Measurements from ENCODE around the gene SEC24A. TPM values are rescaled to one million over a fixed set of nuclear protein-coding genes. Genes with fewer than 3 reads are reported as not detected.
"Not testable (repeated sequence)": the region's sequence is repeated elsewhere in the genome, so short reads cannot be mapped to it uniquely, and the experiment has no call there.

SEC24A gene
- total and polyA plus RNA-seq, 4 donors, result 14.9 to 38.2 (median 19.6) TPM

DNA sequence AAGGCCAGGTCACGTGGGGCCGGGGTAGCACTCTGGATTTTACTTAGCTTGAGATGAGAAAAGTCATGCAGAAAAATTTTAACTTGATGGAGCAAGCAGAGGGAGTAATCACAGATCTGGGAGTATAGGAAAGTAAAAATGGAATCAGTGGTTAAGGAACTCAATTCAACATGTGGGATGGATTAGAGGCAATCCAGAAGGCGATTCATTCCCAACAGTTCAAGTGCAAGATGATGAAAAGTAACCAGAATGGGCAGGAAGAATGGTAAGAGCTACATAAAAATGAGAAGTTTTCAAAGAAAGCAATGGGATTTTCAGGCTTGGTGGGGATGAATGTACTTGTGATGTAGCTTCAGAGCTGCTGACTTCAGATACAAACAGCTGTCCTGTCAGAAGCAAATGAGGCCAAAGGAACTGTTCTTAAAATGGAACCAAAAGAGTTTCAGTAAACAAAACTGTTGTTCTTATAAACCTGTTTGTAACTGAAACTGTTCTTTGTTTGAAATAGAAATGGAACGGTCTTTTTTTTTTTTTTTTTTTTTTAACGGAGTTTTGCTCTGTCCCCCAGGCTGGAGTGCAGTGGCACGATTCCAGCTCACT is 5.6 kb upstream of the SEC24A start:
- H3K36me3 ChIP-seq (ENCODE audit: control insufficient read depth, insufficient read depth, low read length), result no peaks in the 10 kb centered on the region
- 90% methylated on average over 3 of the region's 6 CpGs for WGBS (ENCODE audit: insufficient coverage)
- DNase-seq (ENCODE audit: low read depth in 4 of 6, low spot score in 6 of 6), result no peak
- H3K4me3 ChIP-seq (ENCODE audit: low read depth, low read length), result no peak overlapping the region
- H3K27ac ChIP-seq (ENCODE audit: low read depth, low read length), result no peak overlapping the region
- no peaks in the 10 kb centered on the region for H3K27me3 ChIP-seq (ENCODE audit: control insufficient read depth, insufficient read depth, low read length)
- H3K4me1 ChIP-seq (ENCODE audit: control insufficient read depth, insufficient read depth, low read length), result peaks cover 2% of the 10 kb centered on the region
- H3K9me3 ChIP-seq (ENCODE audit: control insufficient read depth, insufficient read depth, low read length), result no peaks in the 10 kb centered on the region

DNA sequence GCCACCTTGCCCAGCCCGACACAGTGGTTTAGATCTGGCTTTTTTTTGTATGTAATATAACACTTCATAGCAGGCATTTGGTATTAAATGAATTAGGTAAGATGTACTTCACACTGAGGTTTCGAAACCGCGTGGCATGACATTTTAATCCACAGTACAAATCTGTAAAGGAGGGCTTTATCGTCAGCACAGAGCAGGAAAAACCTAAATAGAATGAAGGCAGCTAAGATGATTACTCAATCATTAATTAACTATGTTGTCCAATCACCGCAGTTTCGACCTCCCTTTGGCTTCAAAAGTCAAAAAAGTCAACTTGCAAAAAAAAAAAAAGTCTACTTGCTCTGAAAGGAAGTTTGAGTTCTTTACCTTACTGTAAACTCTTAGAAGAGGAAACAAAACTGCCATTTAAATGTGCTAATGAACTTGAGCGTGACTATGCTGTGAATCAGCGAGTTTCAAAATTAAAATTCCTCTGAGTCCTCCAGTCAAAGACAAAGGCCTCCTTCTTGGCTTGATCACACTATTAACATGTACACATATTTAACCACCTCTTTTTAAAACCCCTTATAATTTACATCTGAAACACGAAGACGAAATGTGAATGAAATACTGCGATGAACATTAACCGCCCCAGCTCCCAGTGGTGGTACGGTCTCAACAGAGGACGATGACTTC is 698 bp upstream of the SEC24A start:
- DNase-seq (ENCODE audit: low read depth in 4 of 6, low spot score in 6 of 6), result peak in 1 of 6 donors; percentile 10
- no peaks in the 10 kb centered on the region for H3K9me3 ChIP-seq (ENCODE audit: control insufficient read depth, insufficient read depth, low read length)
- H3K27me3 ChIP-seq (ENCODE audit: control insufficient read depth, insufficient read depth, low read length), result no peaks in the 10 kb centered on the region
- H3K27ac ChIP-seq (ENCODE audit: low read depth, low read length), result peak overlapping the region; percentile 96
- H3K36me3 ChIP-seq (ENCODE audit: control insufficient read depth, insufficient read depth, low read length), result peaks cover 3% of the 10 kb centered on the region
- H3K4me3 ChIP-seq (ENCODE audit: low read depth, low read length), result peak overlapping the region; percentile 88
- 2% methylated on average over 4 of the region's 15 CpGs for WGBS (ENCODE audit: insufficient coverage)
- peaks cover 2% of the 10 kb centered on the region for H3K4me1 ChIP-seq (ENCODE audit: control insufficient read depth, insufficient read depth, low read length)

DNA sequence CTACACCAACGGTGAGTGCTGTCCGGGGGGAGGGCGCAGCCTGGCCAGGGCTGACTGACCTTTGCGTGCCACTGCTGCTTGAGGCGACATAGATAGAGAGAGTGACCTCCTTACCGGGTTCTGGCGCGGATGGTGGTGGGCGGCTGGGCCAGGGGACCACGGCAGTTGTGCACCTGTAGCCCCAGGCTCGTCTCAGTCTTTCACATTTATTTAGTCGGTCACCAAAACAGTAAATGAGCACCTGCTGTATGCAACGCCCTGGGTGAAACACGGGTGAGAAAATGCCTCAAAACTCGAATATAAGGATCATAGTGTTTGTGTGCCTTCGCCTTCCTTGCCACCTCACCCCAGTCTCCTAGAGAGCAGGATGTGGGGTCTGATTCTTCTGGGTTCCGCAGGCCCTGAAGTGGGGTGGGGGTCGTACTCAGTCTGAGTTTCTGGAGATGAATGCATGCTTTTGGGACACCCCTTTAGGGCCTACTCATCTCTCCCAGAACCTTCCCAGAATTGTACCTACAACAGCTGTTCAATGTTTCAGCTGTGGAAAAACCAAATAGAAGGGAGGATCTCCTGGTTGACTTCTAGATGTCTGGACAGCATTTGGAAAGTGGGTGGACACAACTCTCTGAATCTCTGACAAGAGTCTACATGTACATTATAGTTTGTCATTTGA is 714 bp downstream of the SEC24A start:
- under 1% methylated on average over 11 of the region's 18 CpGs for WGBS (ENCODE audit: insufficient coverage)
- H3K9me3 ChIP-seq (ENCODE audit: control insufficient read depth, insufficient read depth, low read length), result no peaks in the 10 kb centered on the region
- peak overlapping the region; percentile 96 for H3K27ac ChIP-seq (ENCODE audit: low read depth, low read length)
- peaks cover 3% of the 10 kb centered on the region for H3K36me3 ChIP-seq (ENCODE audit: control insufficient read depth, insufficient read depth, low read length)
- H3K4me3 ChIP-seq (ENCODE audit: low read depth, low read length), result peak overlapping the region; percentile 88
- no peaks in the 10 kb centered on the region for H3K27me3 ChIP-seq (ENCODE audit: control insufficient read depth, insufficient read depth, low read length)
- H3K4me1 ChIP-seq (ENCODE audit: control insufficient read depth, insufficient read depth, low read length), result peaks cover 2% of the 10 kb centered on the region
- DNase-seq (ENCODE audit: low read depth in 4 of 6, low spot score in 6 of 6), result peak in 1 of 6 donors; percentile 2

DNA sequence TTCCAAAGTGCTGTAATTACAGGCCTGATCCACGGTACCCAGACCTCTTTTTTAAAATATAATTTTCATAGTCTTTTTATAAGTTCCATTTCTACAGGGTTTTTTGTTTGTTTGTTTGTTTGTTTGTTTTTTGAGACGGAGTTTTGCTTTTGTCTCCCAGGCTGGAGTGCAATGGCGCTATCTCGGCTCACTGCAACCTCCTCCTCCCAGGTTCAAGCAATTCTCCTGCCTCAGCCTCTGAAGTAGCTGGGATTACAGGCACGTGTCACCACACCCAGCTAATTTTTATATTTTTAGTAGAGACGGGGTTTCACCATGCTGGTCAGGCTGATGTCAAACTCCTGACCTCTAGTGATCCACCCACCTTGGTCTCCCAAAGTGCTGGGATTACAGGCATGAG is 2.1 kb downstream of the SEC24A start:
- not testable (repeated sequence) for H3K36me3 ChIP-seq (ENCODE audit: control insufficient read depth, insufficient read depth, low read length); DNase-seq (ENCODE audit: low read depth in 4 of 6, low spot score in 6 of 6); H3K4me1 ChIP-seq (ENCODE audit: control insufficient read depth, insufficient read depth, low read length); H3K27ac ChIP-seq (ENCODE audit: low read depth, low read length); H3K9me3 ChIP-seq (ENCODE audit: control insufficient read depth, insufficient read depth, low read length); H3K27me3 ChIP-seq (ENCODE audit: control insufficient read depth, insufficient read depth, low read length); H3K4me3 ChIP-seq (ENCODE audit: low read depth, low read length)
- WGBS (ENCODE audit: insufficient coverage), result 100% methylated on average over 1 of the region's 6 CpGs

DNA sequence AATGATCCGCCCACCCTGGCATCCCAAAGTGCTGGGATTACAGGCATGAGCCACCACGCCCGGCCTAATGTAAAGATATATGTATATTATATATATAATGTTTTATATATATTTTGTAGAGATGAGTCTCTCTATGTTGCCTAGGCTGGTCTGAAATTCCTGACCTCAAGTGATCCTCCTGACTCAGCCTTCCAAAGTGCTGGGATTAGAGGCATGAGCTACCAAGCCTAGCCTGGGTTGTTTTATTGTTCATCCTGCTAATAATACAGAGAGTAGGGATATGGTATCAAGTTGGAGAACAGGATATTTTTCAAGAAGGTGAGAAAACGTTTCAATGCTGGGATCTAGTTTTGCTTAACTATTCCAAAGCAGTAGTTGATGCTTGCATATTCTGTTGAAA is 2.9 kb downstream of the SEC24A start:
- no peaks in the 10 kb centered on the region for H3K9me3 ChIP-seq (ENCODE audit: control insufficient read depth, insufficient read depth, low read length)
- H3K4me3 ChIP-seq (ENCODE audit: low read depth, low read length), result no peak overlapping the region
- no peak overlapping the region for H3K27ac ChIP-seq (ENCODE audit: low read depth, low read length)
- no peaks in the 10 kb centered on the region for H3K27me3 ChIP-seq (ENCODE audit: control insufficient read depth, insufficient read depth, low read length)
- DNase-seq (ENCODE audit: low read depth in 4 of 6, low spot score in 6 of 6), result no peak
- no CpG with 5 or more reads among the region's 4 CpGs for WGBS (ENCODE audit: insufficient coverage)
- H3K4me1 ChIP-seq (ENCODE audit: control insufficient read depth, insufficient read depth, low read length), result peaks cover 2% of the 10 kb centered on the region
- peaks cover 3% of the 10 kb centered on the region for H3K36me3 ChIP-seq (ENCODE audit: control insufficient read depth, insufficient read depth, low read length)

DNA sequence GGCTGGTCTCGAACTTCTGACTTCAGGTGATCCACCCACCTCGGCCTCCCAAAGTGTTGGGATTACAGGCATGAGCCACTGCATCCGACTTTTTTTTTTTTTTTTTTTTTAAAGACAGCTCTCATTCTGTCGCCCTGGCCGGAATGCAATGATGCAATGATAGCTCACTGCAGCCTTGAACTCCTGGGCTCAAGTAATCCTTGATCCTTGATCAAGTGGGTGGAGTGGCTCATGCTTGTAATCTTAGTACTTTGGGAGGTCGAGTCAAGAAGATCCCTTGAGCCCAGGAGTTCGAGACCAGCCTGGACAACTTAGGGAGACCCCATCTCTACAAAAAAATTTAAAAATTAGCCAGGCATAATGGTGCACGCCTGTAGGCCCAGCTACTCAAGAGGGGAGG is 8.1 kb downstream of the SEC24A start:
- Histone ChIP-seq H3K4me3 (ENCODE audit: low read depth, low read length) (no peak overlapping the region), H3K27me3 (ENCODE audit: control insufficient read depth, insufficient read depth, low read length) (no peaks in the 10 kb centered on the region), H3K4me1 (ENCODE audit: control insufficient read depth, insufficient read depth, low read length) (no peaks in the 10 kb centered on the region), H3K27ac (ENCODE audit: low read depth, low read length) (no peak overlapping the region), H3K36me3 (ENCODE audit: control insufficient read depth, insufficient read depth, low read length) (peaks cover 10% of the 10 kb centered on the region), H3K9me3 (ENCODE audit: control insufficient read depth, insufficient read depth, low read length) (no peaks in the 10 kb centered on the region)
- 94% methylated on average over 3 of the region's 8 CpGs for WGBS (ENCODE audit: insufficient coverage)
- no peak for DNase-seq (ENCODE audit: low read depth in 4 of 6, low spot score in 6 of 6)

DNA sequence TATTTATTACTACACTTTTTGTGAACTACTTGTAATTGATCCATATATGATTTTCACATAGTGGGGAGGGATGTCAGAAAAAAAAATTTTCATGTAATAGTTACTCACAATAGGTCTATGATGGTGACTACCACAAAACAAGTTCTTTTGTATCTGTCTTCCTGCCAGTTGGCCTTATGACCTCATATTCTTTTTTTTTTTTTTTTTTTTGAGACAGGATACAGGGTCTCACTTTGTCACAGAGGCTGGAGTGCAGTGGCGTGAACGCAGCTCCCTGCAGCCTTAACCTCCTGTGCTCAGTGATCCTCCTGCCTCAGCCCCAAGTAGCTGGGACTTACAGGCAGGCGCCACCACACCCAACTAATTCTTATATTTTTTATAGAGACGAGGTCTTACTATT is 10.9 kb downstream of the SEC24A start:
- no peak overlapping the region for H3K27ac ChIP-seq (ENCODE audit: low read depth, low read length)
- no CpG with 5 or more reads among the region's 4 CpGs for WGBS (ENCODE audit: insufficient coverage)
- peaks cover 14% of the 10 kb centered on the region for H3K36me3 ChIP-seq (ENCODE audit: control insufficient read depth, insufficient read depth, low read length)

DNA sequence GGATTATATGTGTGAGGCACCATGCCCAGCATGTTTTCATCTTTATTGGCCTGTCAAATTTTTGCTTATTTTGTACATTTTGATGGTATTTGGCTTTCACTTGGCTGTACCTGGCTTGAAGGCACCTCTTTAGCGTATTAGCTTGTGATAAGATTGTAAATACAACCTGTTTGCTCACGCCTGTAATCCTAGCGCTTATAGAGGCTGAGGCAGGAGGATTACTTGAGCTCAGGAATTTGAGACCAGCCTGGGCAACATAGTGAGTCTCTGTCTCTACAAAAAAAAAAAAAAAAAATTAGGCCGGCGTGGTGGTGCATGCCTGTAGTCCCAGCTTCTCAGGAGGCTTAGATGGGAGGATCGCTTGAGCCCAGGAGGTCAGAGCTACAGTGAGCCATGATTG is 11.3 kb downstream of the SEC24A start:
- H3K27me3 ChIP-seq (ENCODE audit: control insufficient read depth, insufficient read depth, low read length), result no peaks in the 10 kb centered on the region
- H3K4me1 ChIP-seq (ENCODE audit: control insufficient read depth, insufficient read depth, low read length), result no peaks in the 10 kb centered on the region
- 90% methylated on average over 2 of the region's 6 CpGs for WGBS (ENCODE audit: insufficient coverage)
- H3K9me3 ChIP-seq (ENCODE audit: control insufficient read depth, insufficient read depth, low read length), result no peaks in the 10 kb centered on the region
- DNase-seq (ENCODE audit: low read depth in 4 of 6, low spot score in 6 of 6), result no peak
- H3K4me3 ChIP-seq (ENCODE audit: low read depth, low read length), result no peak overlapping the region
- H3K36me3 ChIP-seq (ENCODE audit: control insufficient read depth, insufficient read depth, low read length), result peaks cover 14% of the 10 kb centered on the region
- H3K27ac ChIP-seq (ENCODE audit: low read depth, low read length), result no peak overlapping the region

More for the DNA sequence above, 10.9 kb downstream of the SEC24A start:
- Histone ChIP-seq H3K4me1 (ENCODE audit: control insufficient read depth, insufficient read depth, low read length) (no peaks in the 10 kb centered on the region), H3K27me3 (ENCODE audit: control insufficient read depth, insufficient read depth, low read length) (no peaks in the 10 kb centered on the region), H3K9me3 (ENCODE audit: control insufficient read depth, insufficient read depth, low read length) (no peaks in the 10 kb centered on the region), H3K4me3 (ENCODE audit: low read depth, low read length) (no peak overlapping the region)
- DNase-seq (ENCODE audit: low read depth in 4 of 6, low spot score in 6 of 6), result no peak

DNA sequence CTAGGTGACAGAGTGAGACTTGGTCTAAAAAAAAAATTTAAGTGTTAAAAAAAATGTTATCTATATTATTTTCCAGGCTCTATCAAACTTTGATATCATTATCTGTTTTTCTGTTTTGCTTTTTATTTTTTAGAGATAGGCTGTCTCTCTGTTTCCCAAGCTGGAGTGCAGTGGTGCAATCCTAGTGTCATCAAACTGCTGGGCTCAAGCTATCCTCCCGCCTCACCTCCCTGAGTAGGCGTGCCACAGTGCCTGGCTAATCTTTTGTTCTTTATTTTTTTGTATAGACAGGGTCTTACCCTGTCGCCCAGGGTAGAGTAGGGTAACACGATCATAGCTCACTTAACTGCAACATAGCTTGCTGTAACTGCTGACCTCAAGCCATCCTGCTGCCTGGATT is 14.4 kb downstream of the SEC24A start:
- Histone ChIP-seq H3K27ac (ENCODE audit: low read depth, low read length) (no peak overlapping the region), H3K9me3 (ENCODE audit: control insufficient read depth, insufficient read depth, low read length) (no peaks in the 10 kb centered on the region), H3K4me1 (ENCODE audit: control insufficient read depth, insufficient read depth, low read length) (no peaks in the 10 kb centered on the region), H3K36me3 (ENCODE audit: control insufficient read depth, insufficient read depth, low read length) (peaks cover 27% of the 10 kb centered on the region), H3K4me3 (ENCODE audit: low read depth, low read length) (no peak overlapping the region), H3K27me3 (ENCODE audit: control insufficient read depth, insufficient read depth, low read length) (no peaks in the 10 kb centered on the region)
- DNase-seq (ENCODE audit: low read depth in 4 of 6, low spot score in 6 of 6), result no peak
- 85% methylated on average over 2 of the region's 4 CpGs for WGBS (ENCODE audit: insufficient coverage)

DNA sequence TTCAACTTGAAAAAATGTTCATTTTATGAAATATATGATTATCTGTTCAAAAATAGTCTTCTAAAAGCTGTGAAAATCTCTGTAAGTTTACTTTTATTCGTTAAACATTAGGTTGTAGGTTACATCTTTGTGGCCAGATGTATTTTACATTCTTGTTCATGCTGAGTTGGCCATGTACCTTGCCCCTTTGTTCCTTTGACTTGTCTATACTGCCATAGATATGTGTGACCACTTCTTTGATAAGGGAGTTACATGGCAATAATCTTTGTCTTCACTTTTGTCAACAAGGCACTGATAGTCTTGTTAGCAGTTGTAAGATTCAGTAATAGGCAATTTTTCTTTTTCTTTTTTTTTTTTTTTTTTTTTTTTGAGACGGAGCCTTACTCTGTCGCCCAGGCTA is 15.9 kb downstream of the SEC24A start:
- WGBS (ENCODE audit: insufficient coverage), result 100% methylated on average over 1 of the region's 3 CpGs
- Histone ChIP-seq H3K9me3 (ENCODE audit: control insufficient read depth, insufficient read depth, low read length) (no peaks in the 10 kb centered on the region), H3K36me3 (ENCODE audit: control insufficient read depth, insufficient read depth, low read length) (peaks cover 34% of the 10 kb centered on the region), H3K4me1 (ENCODE audit: control insufficient read depth, insufficient read depth, low read length) (no peaks in the 10 kb centered on the region), H3K27ac (ENCODE audit: low read depth, low read length) (no peak overlapping the region), H3K4me3 (ENCODE audit: low read depth, low read length) (no peak overlapping the region), H3K27me3 (ENCODE audit: control insufficient read depth, insufficient read depth, low read length) (no peaks in the 10 kb centered on the region)
- DNase-seq (ENCODE audit: low read depth in 4 of 6, low spot score in 6 of 6), result no peak
